GM19023 (cell line): ENCODE data around the gene REL.
"Not testable (repeated sequence)": the region's sequence is repeated elsewhere in the genome, so short reads cannot be mapped to it uniquely, and the experiment has no call there.

Source experiments
- ATAC-seq: cut with Tn5 transposase; IDR thresholded peaks from one replicate; pipeline ENCODE4 v1.9.1; 2021; ENCODE audit warnings: mild to moderate bottlenecking, moderate library complexity; ENCODE audit not compliant: unreplicated experiment

The REL gene

DNA sequence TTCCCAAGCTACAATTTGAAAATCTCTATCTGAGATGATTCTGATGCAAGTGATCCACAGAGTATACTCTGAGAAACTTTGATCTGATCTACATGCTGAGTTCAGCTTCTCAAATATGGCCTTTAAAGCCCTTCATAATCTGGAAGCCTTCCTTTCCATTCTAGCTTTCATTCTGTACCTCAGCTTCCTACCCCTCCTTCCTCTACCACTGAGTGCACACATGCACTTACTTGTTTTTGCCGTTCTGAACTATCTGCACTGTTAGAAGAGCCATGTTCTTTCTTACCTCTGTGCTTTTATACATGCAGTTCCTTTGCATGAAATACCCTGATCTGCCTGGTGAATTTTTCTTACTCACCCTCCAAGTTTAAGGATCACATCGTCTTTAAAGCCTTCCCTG is 25.0 kb downstream of the REL start:
- no peak for ATAC-seq

DNA sequence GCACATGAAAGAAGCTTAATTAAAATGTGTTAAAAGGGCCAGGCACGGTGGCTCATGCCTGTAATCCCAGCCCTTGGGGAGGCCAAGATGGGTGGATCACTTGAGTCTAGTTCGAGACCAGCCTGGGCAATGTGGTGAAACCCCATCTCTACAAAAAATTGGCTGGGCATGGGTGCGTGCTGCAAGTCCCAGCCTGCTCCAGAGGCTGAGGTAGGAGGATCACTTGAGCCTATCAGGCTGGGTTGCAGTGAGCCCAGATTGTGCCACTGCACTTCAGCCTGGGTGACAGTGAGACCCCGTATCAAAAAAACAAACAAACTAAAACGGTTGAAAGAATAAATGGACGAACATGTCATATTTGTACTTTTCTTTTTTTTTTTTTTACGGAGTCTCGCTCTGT is 26.0 kb downstream of the REL start:
- no peak for ATAC-seq

DNA sequence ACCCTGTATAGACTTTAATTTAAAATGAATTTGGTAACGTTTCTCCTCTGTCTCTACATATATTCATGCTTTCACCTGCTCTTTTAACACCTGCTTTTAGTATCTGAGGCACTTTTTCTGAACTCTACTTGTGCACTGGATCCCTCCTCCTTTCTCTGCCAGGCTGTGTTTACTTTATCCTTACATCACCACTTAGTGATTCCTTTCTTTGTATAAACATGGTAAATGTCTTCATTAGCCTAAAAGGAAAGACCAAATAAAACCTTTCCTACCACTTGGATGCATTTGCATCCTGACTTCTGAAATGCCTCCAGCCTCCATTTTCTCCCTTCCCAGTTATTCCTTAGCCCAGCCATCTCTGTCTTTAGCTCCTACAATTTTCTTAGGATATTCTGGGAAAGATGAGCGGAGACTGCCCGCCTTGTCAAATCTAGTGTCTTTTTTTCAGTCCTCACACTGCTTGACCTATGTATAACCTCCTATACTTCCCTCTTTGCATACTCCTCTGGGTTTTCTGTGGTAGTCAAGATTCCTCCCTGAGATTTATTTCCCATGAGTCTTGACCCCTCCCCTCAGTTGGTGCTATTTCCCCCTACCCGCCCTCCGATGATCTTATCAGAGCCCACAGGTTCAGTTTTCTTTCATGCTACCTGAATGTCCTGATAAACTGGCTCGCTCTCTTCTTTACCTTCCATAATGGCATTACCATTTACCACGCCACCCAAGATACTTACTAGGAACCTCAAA is 44.8 kb downstream of the REL start:
- ATAC-seq: no peak

DNA sequence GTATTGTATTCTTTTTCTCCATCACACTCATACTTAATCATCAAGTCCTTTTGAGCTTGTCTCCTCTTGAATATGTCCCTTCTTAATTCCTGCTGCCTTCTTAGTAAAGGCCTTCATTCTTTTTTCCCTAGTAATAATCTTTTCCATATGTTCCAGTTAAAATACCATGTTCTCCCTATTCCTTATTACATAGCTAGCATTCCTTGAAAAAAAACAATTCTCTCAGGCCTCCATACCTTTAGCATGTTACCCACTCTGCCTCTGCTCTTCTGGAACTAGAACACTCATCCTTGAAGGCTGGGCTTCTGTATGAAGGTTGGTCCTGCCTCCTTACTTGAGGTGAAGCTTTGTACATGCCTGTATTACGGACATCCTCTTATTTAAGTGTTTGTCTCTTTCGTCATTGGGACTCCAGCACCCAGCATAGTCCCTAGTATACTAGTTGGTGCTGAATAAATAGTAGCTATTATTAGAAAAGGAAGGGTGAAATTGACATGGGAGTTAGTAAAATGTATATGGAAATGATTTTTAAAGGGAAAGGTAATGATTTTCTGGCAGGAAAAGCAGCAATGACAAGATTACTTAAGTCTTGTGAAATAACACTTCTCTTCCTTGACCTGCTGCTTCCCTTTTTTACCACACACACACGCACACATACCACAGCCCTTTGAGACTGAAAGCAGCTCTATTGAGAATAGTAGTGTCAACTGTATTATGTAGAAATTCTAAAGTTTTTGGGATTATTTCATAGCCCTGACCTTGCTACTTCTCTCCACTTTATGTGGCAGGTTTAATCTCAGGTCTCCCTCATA is 45.6 kb downstream of the REL start:
- no peak for ATAC-seq

DNA sequence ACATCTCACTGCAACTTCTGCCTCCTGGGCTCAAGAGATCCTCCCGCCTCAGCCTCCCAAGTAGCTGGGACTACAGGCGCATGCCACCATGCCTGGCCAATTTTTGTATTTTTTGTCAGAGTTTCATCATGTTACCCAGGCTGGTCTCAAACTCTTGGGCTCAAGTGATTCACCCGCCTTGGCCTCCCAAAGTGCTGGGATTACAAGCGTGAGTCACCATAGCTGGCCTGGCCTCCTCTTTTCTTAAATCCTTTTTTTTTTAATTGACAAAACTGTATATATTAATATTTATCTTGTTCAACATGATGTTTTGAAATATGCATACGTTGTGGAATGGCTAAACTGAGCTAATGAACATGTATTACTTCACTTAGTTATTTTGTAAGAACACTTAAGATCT is 50.7 kb downstream of the REL start:
- not testable (repeated sequence) for ATAC-seq

DNA sequence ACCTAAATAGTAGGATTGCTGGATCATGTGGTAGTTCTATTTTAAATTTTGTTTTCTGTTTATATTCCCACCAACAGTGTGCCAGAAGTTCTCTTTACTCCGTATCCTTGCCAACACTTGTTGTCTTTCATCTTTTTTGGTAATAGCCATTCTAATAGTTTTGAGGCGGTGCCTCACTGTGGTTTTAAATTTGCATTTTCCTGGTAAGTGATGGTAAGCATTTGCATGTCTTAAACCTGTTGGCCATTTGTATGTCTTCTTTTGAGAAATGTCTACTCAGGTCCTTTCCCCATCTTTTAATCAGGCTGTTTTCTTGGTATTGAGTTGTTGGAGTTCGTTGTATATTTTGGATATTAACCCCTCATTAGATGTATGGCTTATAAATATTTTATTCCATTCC is 51.6 kb downstream of the REL start:
- ATAC-seq: no peak

DNA sequence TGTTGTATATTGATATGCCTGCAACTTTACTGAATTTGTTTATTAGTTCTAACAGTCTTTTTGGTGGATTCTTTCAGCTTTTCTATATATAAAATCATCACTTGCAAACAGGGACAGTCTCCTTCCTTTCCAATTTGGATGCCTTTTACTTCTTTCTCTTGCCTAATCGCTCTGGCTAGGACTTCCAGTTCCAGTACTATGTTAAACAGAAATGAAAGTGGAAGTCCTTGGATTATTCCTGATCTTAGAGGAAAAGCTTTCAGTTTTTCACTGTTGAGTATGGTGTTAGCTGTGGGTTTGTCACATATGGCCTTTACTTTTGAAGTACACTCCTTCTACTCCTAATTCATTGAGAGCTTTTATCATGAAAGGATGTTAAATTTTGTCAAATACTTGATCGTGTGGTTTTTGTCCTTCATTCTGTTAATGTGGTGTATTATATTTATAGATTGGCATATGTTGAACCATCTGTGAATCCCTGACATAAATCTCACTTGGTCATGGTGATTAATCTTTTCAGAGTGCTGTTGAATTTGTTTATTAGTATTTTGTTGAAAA is 52.9 kb downstream of the REL start:
- no peak for ATAC-seq

DNA sequence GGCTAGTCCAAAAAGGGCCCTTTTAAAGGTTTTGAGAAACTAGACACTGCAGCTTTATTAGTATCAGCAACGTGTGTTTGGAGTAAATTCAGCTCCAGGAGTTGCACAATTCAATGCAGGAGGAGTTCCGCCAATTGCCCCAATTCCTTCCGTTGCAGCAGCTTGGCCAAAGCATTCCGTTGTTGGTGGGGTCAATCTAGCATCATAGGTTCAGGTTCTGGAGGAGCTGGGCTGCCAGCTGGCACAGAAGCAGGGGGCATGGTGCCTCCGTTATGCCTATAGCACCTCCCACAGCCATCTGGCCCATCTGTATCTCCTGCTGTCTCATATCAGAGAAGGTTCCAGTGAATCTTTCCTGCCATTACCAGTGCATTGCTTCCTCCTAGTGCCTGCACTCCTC is 55.4 kb downstream of the REL start:
- ATAC-seq: no peak

DNA sequence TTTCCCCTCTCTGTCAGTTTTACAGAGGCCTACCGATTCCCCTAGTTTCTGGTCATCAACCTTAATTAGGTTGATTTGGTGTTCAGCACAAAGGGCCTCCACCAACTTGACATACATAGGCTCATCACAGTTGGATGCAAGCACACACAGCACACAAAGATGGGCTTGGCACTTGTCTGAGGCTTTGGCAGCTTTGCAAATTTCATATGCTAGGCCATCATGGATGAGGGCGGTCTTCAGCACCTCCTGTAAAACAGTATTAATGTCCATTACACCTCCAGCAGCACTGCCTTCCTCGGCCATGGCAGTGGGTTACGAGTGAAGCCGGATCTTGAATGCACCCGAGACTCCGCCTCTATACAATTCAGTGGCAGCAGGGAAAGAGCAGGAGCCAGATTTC is 56.9 kb downstream of the REL start:
- no peak for ATAC-seq

DNA sequence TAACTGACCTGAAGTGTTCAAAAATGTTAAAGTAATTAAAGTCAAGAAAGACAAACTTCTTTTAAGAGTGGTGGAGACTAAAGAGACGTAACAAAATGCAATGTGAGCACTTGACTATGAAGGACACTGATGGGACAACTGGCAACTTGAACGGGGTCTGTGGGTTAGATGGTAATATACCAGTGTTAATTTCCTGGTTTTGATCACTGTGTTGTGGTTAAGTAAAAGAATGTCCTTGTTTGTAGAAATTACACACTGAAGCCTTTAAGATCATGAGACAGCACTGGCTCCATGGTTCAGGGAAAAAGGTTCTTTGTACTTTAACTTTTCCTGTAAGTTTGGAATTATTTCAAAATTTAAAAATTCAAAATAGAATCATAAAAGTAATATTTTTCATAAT is 58.2 kb downstream of the REL start:
- no peak for ATAC-seq

DNA sequence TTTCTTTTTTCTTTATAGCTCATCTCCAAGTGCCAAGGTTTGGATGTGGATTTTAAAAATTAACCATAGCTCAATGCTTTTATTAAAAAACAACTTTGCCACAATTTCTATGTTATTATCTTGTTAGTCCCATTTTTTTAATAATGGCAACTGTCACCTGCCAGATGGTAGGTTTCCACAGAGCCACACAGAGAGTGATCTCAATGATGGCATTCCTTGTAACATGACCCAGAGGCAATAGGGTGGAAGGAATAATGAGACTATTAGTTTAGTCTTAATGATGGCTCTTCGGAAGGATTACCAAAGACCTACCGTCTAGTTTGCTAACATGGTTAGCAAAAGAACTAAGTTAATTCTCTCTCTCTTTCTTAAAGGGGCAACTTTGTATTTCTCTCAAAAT is 64.0 kb downstream of the REL start:
- ATAC-seq: no peak

DNA sequence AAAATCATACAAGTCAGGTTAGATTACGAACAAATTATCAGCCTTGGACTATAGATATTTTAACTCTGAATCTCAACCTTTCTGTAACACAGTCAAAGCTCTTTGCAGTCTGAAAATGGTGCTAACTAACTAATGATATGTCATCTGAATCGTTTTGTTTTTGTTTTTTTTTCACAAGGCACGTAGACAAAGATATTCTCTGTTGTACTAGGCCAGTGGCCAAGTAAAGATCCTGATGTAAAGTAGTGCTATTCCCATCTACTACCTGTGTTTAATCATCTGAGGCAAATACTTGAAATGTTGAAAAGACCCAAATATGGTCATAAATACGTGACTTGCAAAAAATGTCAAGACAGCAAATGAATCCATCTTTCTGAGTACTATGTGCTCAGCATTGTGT is 65.7 kb downstream of the REL start:
- no peak for ATAC-seq

DNA sequence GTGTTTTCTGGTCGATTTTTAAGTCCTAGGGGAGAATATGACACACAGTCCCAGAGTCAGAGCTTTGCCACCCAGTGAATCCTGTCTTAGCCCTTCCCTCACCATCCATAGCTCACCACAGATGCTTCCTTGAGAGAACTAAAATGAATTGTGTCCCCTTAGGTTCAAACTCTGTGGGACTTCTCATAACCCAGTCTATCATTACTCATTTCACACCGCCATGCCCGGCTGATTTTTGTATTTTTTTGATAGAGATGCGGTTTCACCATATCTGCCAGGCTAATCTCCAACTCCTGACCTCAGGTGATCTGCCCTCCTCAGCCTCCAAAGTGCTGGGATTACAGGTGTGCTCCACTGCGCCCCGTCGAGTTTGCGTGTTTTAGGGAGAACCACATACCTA is 66.8 kb downstream of the REL start:
- no peak for ATAC-seq

DNA sequence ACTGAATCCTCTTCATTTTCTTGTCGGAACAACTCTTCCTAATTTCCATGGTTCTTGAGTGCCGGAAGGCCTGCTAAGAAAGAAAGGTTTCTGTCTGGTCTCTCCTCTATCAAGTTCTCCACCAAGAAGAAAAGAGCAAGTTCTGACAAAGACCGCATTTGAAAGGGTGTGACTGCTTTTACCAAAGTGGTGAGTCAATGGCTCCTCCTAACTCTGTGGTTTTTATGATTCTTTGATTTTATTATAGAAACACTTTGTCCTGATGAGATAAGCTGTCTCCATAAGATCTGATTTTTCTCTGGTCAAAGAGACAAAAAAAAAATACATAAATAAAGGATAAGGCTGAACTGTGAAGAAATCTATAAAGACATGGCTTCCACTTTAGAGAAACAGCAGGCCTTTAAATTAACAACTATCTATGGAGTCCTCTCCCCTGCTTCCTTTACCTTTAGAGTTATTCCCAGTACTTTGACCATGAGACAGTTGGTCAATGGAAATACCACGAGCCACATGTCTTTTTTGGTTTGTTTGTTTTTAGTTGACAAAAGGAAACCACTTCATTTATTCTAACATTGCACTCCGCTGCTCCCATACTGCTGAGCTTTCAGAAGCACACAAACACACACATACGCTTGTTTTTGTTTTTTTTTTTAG is 67.7 kb downstream of the REL start:
- ATAC-seq: no peak

DNA sequence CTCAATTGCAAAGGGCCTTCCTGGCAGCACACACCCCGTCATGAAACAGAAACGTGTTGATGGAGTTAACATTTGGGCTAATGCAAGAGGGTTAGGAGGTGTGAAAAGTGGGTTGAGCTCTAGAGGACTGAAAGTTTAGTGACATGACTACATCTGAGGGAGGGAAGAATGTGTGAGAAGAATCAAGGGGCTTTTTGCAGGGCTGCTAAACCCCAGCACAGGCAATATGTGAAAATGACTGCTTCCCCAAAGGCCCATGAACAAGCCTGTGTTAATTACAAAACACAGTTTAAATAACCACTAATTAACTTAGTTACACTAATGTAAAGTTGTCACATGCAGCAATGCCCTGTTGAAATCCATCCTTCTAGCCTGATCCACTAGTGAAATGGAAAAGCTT is 72.8 kb downstream of the REL start:
- no peak for ATAC-seq

DNA sequence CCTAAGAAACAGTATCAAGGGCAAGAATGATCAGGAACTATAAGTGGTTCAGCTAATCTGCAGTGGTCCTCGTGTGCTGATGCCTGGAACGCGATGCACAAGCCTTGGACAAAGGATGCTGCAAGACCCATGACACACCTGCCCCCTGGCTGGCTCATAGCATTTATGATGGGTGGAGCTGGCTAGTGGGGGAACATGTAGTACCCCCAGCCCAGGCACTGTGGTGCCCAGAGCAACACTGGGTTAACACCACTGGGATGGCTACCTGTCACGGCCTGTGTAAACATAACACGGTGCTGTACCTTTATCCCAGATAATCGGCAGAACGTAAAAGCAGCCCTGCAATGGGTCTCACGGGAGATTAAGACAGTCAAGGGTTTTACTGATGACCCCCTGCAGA is 75.8 kb downstream of the REL start:
- ATAC-seq: no peak

DNA sequence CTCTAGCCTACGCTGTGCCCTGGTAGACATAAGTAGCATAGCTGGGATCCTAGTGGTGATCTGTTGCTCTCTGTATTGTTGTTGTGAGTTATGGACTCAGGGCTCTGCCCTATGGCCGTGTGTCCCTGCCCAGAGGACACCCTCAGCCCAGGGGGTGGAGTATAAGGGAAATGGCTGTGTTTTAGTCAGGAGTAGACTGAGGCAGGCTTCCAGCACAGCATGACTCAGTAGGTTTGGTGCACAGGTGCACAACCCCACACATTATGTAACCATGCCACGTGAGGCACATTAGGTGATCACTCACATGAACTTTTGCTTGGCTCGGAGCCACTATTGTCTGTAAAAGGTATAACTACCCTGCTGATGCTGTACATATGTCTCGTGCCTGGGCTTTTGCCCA is 76.3 kb downstream of the REL start:
- no peak for ATAC-seq

DNA sequence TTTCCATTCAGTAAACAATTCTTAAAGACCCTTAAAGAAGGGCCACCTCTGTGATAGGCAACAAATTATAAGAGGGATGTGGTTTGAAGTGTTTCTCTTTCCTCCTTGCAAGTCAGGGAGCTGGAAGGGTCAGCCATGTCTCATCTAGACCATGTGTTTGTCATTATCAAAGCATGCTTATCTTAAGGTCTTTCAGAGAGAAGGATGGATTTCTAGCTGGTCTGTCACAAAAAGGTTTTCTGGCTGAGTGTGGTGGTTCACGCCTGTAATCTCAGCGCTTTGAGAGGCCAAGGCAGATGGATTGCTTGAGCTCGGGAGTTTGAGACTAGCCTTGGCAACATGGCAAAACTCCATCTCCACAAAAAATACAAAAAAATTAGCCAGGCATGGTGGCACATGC is 77.0 kb downstream of the REL start:
- no peak for ATAC-seq

DNA sequence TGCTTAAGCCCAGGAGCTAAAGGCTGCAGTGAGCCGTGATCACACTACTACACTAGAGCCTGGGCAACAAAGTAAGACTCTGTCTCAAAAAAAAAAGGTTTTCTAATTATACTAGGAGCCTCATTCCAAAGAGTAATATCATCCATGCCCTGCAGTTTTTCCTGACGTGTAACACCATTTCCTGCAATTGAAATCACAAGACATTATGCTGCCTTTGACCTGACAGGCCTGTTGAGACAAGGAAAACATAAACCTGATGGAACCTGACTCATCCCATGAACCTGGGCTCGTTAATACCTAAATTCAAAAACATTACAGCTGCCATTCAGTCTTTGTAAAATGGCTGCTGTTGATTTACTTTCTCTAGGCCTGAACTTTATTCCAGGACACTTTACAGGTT is 77.4 kb downstream of the REL start:
- ATAC-seq: no peak

DNA sequence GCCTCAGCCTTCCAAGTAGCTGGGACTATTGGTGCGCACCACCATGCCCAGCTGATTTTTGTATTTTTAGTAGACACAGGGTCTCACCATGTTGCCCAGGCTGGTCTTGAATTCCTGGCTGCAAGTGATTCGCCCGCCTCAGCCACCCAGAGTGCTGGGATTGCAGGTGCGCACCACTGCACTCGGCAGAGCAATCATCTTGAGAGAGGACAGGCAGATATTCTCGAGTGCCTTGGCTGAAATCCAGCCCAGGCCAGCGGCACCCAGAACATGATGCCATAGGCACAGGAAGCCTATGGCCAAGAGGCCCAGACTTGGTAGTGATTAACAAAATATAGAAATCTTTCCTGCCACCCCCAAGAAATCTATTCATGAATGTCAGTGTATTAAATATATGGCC is 78.1 kb downstream of the REL start:
- ATAC-seq: no peak

DNA sequence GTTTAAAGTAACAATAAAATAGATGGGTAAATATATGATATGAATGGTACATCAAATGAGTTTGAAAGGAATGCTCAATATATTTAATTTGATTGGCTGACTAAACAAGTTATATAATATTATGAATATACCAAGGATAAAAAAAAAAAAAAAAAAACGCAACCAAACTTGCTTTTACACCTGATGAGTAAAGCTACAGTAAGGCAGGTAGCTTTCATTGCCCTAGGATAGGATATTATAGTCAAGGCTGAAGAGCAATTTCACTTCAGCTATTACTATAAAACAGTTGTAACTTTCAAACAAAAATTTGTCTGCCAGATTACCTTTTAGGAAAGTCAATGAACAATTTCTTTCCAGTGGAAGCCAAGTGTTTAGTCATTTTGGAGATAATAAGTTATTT is 79.3 kb downstream of the REL start:
- ATAC-seq: no peak

DNA sequence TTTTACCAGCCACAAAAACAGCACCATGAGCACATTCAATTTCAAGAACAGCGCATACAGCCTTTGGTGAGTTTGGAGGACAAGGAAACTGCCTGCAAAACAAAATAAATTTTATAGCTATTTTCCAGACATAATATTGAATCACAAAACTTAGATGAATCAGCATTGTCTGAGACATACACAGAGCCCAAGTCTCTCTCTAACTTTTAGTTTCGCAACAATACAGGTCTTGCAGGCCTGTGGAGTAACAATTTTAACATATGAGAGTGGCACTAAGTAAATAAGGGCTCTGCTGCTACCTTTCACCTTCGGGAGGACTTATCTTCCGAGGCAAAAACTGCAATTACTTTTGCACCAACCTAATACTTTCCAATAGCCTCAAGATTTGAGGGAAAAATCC is 80.1 kb downstream of the REL start:
- ATAC-seq: no peak
